Measurements from ENCODE around the gene LY6G5B. TPM values are rescaled to one million over a fixed set of nuclear protein-coding genes. Genes with fewer than 3 reads are reported as not detected.

LY6G5B gene
- total RNA-seq, 2 donors from 2014 or later, result 13.9 to 17.0 TPM

DNA sequence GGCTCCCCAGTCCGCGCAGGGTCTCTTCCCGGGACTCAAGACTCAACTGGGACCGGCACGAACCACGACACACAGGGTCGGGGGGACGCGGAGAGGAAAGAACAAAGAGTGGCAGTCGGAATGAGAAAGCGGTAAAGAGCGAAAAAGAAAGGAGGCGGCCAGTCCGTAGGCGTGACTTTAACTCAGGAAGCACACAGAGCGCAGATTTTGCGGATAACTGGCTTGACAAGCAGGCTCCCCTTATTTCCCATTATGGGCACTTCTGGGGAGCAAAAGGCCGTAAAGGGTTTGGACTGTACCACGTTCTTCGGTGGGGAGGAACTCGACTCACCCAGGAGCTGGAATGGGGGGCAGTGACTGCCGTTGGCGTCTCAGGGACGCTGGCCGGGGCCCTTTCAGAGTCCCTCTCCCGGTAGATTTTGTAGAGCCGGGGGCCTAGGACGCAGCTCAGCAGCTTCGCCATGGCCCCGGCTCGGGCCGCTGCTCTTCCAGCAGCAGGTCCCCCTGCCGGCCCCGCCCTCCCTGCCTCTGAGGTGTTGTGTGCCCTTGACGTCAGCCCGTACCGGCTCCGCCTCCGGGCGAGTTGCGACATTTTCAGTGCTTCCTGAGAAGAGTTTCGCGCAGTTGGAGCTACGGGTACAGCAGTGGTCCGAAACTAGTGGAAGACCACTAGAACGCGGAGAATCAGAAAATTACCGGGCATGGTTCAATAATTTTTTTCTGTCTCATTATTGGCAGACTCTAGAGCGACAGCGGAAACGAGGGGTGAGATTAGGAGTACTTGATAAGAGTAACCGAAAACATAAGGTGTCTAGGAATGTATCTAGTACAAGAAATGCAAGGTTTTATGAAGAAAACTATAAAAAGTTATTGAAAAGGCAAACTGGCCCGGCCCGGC is 33.3 kb downstream of the LY6G5B start, which contains the start of gene ABHD16A:
Gene ABHD16A (minus strand): TSS at position 506 of the 898 bp plus-strand sequence. CDS start 43 bp downstream, at position 463.
- H3K4me3 ChIP-seq (ENCODE audit: low read length), result peak within 1 kb of the TSS; percentile 97

DNA sequence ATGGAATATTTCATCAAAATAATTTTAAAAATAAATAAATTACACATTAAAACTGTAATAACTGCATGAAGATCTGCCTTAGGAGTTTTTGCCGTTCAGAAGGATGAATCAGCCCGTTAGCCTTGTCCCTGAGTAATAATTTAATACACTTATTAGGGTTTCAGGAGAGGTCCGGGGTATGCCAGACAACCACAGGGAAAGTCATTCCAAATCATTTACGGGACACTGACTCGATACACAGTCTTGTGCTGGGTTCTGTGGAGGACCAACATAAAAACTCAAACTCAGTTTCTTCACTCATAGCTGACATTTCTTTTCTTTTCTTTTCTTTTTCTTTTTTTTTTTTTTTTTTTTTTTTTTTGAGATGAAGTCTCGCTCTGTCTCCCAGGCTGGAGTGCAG is 36.2 kb downstream of the LY6G5B start:
- peaks cover 22% of the 10 kb centered on the region for H3K4me1 Mint-ChIP-seq
- Histone ChIP-seq H3K9me3 (ENCODE audit: control insufficient read depth, low read length) (no peaks in the 10 kb centered on the region), H3K36me3 (ENCODE audit: control insufficient read depth, insufficient read depth, low read length) (peaks cover 4% of the 10 kb centered on the region), H3K4me3 (ENCODE audit: low read length) (no peak overlapping the region), H3K27ac (ENCODE audit: low read depth, low read length) (no peak overlapping the region), H3K4me1 (ENCODE audit: control insufficient read depth, insufficient read depth, low read length) (peaks cover 7% of the 10 kb centered on the region), H3K9ac (ENCODE audit: extremely low read depth, low read length, poor library complexity, severe bottlenecking) (no peak overlapping the region), H3K27me3 (ENCODE audit: control insufficient read depth, insufficient read depth, low read length, poor library complexity, severe bottlenecking) (no peaks in the 10 kb centered on the region)
- H3K9me3 Mint-ChIP-seq, result no peaks in the 10 kb centered on the region
- H3K4me3 Mint-ChIP-seq, result no peak overlapping the region
- 86% methylated on average over 3 to 6 of the region's 6 CpGs for WGBS, 2 experiments (ENCODE audit: insufficient coverage in 1 of 2, insufficient read length in 1 of 2)
- H3K27me3 Mint-ChIP-seq (ENCODE audit: insufficient read depth), result peaks cover 2% of the 10 kb centered on the region
- H3K36me3 Mint-ChIP-seq (ENCODE audit: low read depth), result peaks cover 5% of the 10 kb centered on the region
- no peak overlapping the region for H3K27ac Mint-ChIP-seq
- DNase-seq, result no peak
- no peak for TF ChIP-seq CTCF (conservative IDR thresholded peaks at IDR 0.05)

More for the DNA sequence above, 33.3 kb downstream of the LY6G5B start, which contains the start of gene ABHD16A:
- Histone ChIP-seq H3K27me3 (ENCODE audit: control insufficient read depth, insufficient read depth, low read length, poor library complexity, severe bottlenecking) (no peaks in the 10 kb centered on the region), H3K36me3 (ENCODE audit: control insufficient read depth, insufficient read depth, low read length) (peaks cover 22% of the 10 kb centered on the region), H3K4me1 (ENCODE audit: control insufficient read depth, insufficient read depth, low read length) (peaks cover 7% of the 10 kb centered on the region), H3K9ac (ENCODE audit: extremely low read depth, low read length, poor library complexity, severe bottlenecking) (peak within 1 kb of the TSS; percentile 90), H3K27ac (ENCODE audit: low read depth, low read length) (peak within 1 kb of the TSS; percentile 89), H3K9me3 (ENCODE audit: control insufficient read depth, low read length) (no peaks in the 10 kb centered on the region)
- H3K27ac Mint-ChIP-seq, result peak within 1 kb of the TSS; percentile 93
- peak within 1 kb of the TSS; percentile 87 for H3K4me3 Mint-ChIP-seq
- peak; percentile 27 for TF ChIP-seq CTCF (conservative IDR thresholded peaks at IDR 0.05)
- peaks cover 17% of the 10 kb centered on the region for H3K4me1 Mint-ChIP-seq
- H3K36me3 Mint-ChIP-seq (ENCODE audit: low read depth), result peaks cover 19% of the 10 kb centered on the region
- H3K9me3 Mint-ChIP-seq, result no peaks in the 10 kb centered on the region
- WGBS, 2 experiments (ENCODE audit: insufficient coverage in 1 of 2, insufficient read length in 1 of 2), result 3 to 4% methylated on average over 50 to 54 of the region's 54 CpGs
- peaks cover 2% of the 10 kb centered on the region for H3K27me3 Mint-ChIP-seq (ENCODE audit: insufficient read depth)
- DNase-seq, result peak; percentile 99

- H3K9ac ChIP-seq (ENCODE audit: extremely low read depth, low read length, poor library complexity, severe bottlenecking), result no peak within 1 kb of the TSS
- no peak for DNase-seq
- WGBS, 2 experiments (ENCODE audit: insufficient coverage in 1 of 2, insufficient read length in 1 of 2), result 75 to 85% methylated on average over 2 to 3 of the region's 3 CpGs
- H3K27me3 Mint-ChIP-seq (ENCODE audit: insufficient read depth), result peaks cover 2% of the 10 kb centered on the region
- no peak within 1 kb of the TSS for H3K27ac Mint-ChIP-seq
- no peaks in the 10 kb centered on the region for H3K36me3 Mint-ChIP-seq (ENCODE audit: low read depth)
- H3K27ac ChIP-seq (ENCODE audit: low read depth, low read length), result no peak within 1 kb of the TSS
- H3K4me1 Mint-ChIP-seq, result peaks cover 15% of the 10 kb centered on the region
- peaks cover 6% of the 10 kb centered on the region for H3K4me1 ChIP-seq (ENCODE audit: control insufficient read depth, insufficient read depth, low read length)
- no peaks in the 10 kb centered on the region for H3K36me3 ChIP-seq (ENCODE audit: control insufficient read depth, insufficient read depth, low read length)
- no peaks in the 10 kb centered on the region for H3K9me3 Mint-ChIP-seq
- no peaks in the 10 kb centered on the region for H3K27me3 ChIP-seq (ENCODE audit: control insufficient read depth, insufficient read depth, low read length, poor library complexity, severe bottlenecking)
- no peak for TF ChIP-seq CTCF (conservative IDR thresholded peaks at IDR 0.05)
- H3K9me3 ChIP-seq (ENCODE audit: control insufficient read depth, low read length), result no peaks in the 10 kb centered on the region
- no peak within 1 kb of the TSS for H3K4me3 Mint-ChIP-seq
- no peak within 1 kb of the TSS for H3K4me3 ChIP-seq (ENCODE audit: low read length)
Measured at GRCh38 chr6:31706599-31706998, 36.8 kb downstream of the LY6G5B start, which contains the start of gene LY6G6F. Gene LY6G6F (plus strand): TSS chr6:31706866. CDS start chr6:31706907, 41 bp downstream.

Measured in endodermal cell (in vitro differentiated cells).